Esophagus muscularis mucosa (tissue), 4 donors: Measurements from ENCODE around the gene CAMKK2. TPM values are rescaled to one million over a fixed set of nuclear protein-coding genes. Genes with fewer than 3 reads are reported as not detected.

ENCODE experiments used
- DNase-seq: peaks from one replicate; pipeline ENCODE4 v3.0.0-alpha.2; 2017; ENCODE audit errors: extremely low spot score
- H3K27ac ChIP-seq, 4 donors: fragments of 200-600 bp; sonication (generic); replicated peaks in 1 of 4; 1 replicate in 3 of 4; 2 replicates in 1 of 4; pipeline ENCODE4 v1.5.1; 2016 to 2019; ENCODE audit warnings: mild to moderate bottlenecking in 1 of 4
- H3K27me3 ChIP-seq, 4 donors: fragments of 200-600 bp; sonication (generic); one replicate each; pipeline versions ENCODE4 v1.5.1 to v1.6.0; 2016 to 2019
- H3K36me3 ChIP-seq, 4 donors: fragments of 200-600 bp; sonication (generic); one replicate each; pipeline ENCODE4 v1.5.1; 2016 to 2019
- H3K4me1 ChIP-seq, 4 donors: fragments of 200-600 bp; sonication (generic); one replicate each; pipeline ENCODE4 v1.5.1; 2016 to 2019
- H3K4me3 ChIP-seq, 4 donors: fragments of 200-600 bp; sonication (generic); 1 replicate in 2 of 4; 2 replicates in 2 of 4; pipeline ENCODE4 v1.5.1; 2016 to 2019; ENCODE audit warnings: mild to moderate bottlenecking in 4 of 4, moderate library complexity in 1 of 4
- H3K9me3 ChIP-seq, 4 donors: fragments of 200-600 bp; sonication (generic); 1 replicate in 3 of 4; 2 replicates in 1 of 4; pipeline ENCODE4 v1.5.1; 2016 to 2019
- EP300 ChIP-seq: sonication (generic); formaldehyde crosslinking; IDR thresholded peaks from one replicate; pipeline ENCODE4 v1.6.1; 2017; ENCODE audit warnings: antibody characterized with exemption
- POLR2A ChIP-seq: fragments of 450-650 bp; IDR thresholded peaks from one replicate; pipeline ENCODE4 v1.6.1; 2017; ENCODE audit warnings: antibody characterized with exemption, moderate library complexity, mild to moderate bottlenecking, low read depth
- POLR2AphosphoS5 ChIP-seq, 2 donors: sonication (generic); formaldehyde crosslinking; IDR thresholded peaks; one replicate each; pipeline ENCODE4 v1.6.1; 2017; ENCODE audit warnings: antibody characterized with exemption in 2 of 2
- WGBS: methylation state at CpG from one replicate; pipeline ENCODE4 v1.1.5; 2018; 5-methylcytosine and 5-hydroxymethylcytosine counted together
- intact Hi-C: fragments of 100-400 bp; cut with DNase I; formaldehyde crosslinking; loops from one replicate; pipeline ENCODE4 v1.15.1; 2023
- total RNA-seq, 4 donors: library from RNA; depleted of rRNA; stranded (reverse); fragments of >200 nt; gene quantifications; one replicate each; pipeline versions ENCODE4 v1.1.0 to v1.2.1, GENCODE V29; 2016
- TF ChIP-seq, protein P1 (sequence below), 3 experiments: fragments of 200-600 bp in 2 of 3; fragments of 450-650 bp in 1 of 3; sonication (generic) in 2 of 3; IDR thresholded peaks; one replicate each; pipeline ENCODE4 v1.5.1; 2017 to 2019; ENCODE audit warnings: antibody characterized with exemption in 3 of 3, mild to moderate bottlenecking in 2 of 3, moderate library complexity in 1 of 3

The CAMKK2 gene
- total RNA-seq, 4 donors from 2014 or later: 23.9 to 45.0 (median 37.4) TPM

DNA sequence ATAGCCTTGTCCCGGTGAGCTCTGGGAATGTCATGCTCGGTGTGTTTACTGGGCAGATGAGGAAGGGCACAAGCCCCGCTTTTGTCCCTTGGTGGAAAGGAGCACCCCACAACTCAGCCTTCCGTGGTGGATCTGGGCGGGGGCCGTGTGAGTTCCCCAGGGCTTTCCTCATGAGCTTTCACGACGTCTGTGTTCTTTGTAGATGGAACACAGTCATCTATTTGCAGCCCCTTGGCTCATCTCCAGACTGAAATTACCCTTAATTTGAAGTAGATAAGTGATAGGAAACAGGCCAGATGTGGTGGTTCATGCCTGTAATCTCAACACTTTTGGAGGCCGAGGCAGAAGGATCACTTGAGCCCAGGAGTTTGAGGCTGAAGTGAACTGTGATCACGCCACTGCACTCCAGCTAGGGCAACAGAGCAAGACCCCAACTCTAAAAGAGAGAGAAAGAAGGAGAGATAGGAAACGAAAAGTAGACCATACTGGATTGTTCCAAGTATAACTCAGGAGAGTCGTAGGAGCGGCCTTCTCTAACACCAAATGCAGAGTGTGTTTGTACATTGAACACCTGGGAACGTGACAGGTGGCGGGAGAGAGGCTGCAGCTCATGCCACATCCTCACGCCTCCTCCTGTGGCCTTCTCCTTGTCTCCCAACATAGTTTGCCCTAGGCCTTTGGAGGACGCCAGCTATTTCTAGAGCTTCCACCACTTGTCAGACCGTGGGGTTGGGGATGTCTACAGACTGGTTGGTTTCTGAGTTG lies 77.7 kb downstream of the CAMKK2 start:
- Histone ChIP-seq H3K4me1 (peaks cover 5 to 12% (median 9%) of the 10 kb centered on the region in 4 donors), H3K27ac (no peak overlapping the region), H3K36me3 (peaks cover 8 to 66% (median 44%) of the 10 kb centered on the region in 4 donors), H3K9me3 (no peaks in the 10 kb centered on the region), H3K27me3 (no peaks in the 10 kb centered on the region), H3K4me3 (no peak overlapping the region)
- 90% methylated on average over 18 of the region's 18 CpGs for WGBS
- no peak for DNase-seq
- TF ChIP-seq POLR2A (no peak), EP300 (no peak), POLR2AphosphoS5 (IDR thresholded peaks at IDR 0.05) (no peak)
- TF ChIP-seq, protein P1, sequence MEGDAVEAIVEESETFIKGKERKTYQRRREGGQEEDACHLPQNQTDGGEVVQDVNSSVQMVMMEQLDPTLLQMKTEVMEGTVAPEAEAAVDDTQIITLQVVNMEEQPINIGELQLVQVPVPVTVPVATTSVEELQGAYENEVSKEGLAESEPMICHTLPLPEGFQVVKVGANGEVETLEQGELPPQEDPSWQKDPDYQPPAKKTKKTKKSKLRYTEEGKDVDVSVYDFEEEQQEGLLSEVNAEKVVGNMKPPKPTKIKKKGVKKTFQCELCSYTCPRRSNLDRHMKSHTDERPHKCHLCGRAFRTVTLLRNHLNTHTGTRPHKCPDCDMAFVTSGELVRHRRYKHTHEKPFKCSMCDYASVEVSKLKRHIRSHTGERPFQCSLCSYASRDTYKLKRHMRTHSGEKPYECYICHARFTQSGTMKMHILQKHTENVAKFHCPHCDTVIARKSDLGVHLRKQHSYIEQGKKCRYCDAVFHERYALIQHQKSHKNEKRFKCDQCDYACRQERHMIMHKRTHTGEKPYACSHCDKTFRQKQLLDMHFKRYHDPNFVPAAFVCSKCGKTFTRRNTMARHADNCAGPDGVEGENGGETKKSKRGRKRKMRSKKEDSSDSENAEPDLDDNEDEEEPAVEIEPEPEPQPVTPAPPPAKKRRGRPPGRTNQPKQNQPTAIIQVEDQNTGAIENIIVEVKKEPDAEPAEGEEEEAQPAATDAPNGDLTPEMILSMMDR (IDR thresholded peaks at IDR 0.05): no peak
- intact Hi-C loops: no loop called here

DNA sequence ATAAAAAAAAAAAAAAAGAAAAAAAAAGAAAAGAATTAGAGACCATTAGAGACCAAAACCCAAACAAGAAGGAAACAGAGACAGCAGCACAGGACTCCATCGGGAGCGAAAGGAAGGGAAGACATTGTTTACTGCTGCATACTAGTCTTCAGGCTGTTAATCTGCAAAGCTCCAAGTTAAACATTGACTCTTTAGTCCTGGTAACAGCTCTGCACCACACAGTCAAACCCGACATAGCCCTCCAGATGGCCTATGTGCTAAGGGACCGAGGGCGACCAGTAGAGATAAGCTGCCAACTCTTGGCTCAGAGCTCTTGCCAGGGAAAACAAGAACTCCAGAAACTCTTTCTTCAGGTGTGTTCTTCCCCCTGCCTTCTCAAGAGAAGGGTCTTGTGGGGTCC lies 78.7 kb downstream of the CAMKK2 start:
- TF ChIP-seq EP300: no peak
- no peak for DNase-seq
- H3K4me3 ChIP-seq: no peak overlapping the region
- no peak overlapping the region for H3K27ac ChIP-seq
- intact Hi-C loops: no loop called here
- H3K27me3 ChIP-seq: no peaks in the 10 kb centered on the region
- WGBS: 82% methylated on average over 3 of the region's 5 CpGs
- H3K36me3 ChIP-seq: peaks cover 5 to 55% (median 34%) of the 10 kb centered on the region in 4 donors
- peaks cover 5 to 12% (median 9%) of the 10 kb centered on the region in 4 donors for H3K4me1 ChIP-seq
- no peaks in the 10 kb centered on the region for H3K9me3 ChIP-seq

DNA sequence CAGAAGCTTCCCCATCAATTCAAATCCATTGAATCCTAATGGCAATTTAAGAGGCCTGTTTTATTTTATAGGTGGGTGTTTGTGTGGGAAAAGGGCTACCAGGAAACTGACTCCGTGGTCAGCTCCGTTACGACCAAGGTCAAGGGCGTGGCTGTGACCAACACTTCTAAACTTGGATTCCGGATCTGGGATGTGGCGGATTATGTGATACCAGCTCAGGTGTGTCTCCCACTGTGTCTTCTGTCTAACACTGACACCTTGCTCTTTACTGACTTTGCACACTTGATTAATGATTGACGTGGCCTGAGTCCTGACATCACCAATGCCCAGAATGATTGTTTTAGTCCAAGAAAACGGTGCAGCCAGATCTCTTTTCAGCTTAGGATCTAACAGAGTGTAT lies 79.4 kb downstream of the CAMKK2 start:
- no peak overlapping the region for H3K27ac ChIP-seq
- DNase-seq: no peak
- TF ChIP-seq EP300 (no peak), POLR2AphosphoS5 (IDR thresholded peaks at IDR 0.05) (no peak), POLR2A (no peak)
- TF ChIP-seq, protein P1 (IDR thresholded peaks at IDR 0.05): no peak
- H3K9me3 ChIP-seq: no peaks in the 10 kb centered on the region
- 91% methylated on average over 8 of the region's 8 CpGs for WGBS
- peaks cover 5 to 48% (median 29%) of the 10 kb centered on the region in 4 donors for H3K36me3 ChIP-seq
- H3K4me1 ChIP-seq: peaks cover 5 to 13% (median 9%) of the 10 kb centered on the region in 4 donors
- no peaks in the 10 kb centered on the region for H3K27me3 ChIP-seq
- no peak overlapping the region for H3K4me3 ChIP-seq
- intact Hi-C loops: no loop called here

DNA sequence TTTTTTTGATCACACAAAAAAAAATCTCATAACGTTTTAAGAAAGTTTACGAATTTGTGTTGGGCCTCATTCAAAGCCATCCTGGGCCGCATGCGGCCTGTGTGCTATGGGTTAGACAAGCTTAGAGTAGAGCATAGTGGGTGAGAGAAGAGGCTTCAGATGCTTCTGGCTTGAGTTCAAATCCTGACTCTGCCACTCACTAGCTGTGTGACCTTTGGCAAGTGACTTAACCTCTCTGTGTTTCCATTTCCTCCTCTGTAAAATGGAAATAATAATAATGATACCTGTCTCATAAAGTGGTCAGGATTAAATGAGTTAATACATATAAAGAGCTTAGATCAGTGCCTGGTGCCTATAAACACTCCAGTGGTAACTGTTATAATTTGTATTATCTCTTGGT lies 80.4 kb downstream of the CAMKK2 start:
- no peak for DNase-seq
- H3K9me3 ChIP-seq: no peaks in the 10 kb centered on the region
- intact Hi-C loops: no loop called here
- no peaks in the 10 kb centered on the region for H3K27me3 ChIP-seq
- H3K4me1 ChIP-seq: peaks cover 11 to 23% (median 13%) of the 10 kb centered on the region in 4 donors
- 91% methylated on average over 4 of the region's 4 CpGs for WGBS
- H3K27ac ChIP-seq: no peak overlapping the region
- H3K36me3 ChIP-seq: peaks cover 5 to 39% (median 25%) of the 10 kb centered on the region in 4 donors
- H3K4me3 ChIP-seq: no peak overlapping the region
- no peak for TF ChIP-seq EP300
- TF ChIP-seq, protein P1 (IDR thresholded peaks at IDR 0.05): no peak
- TF ChIP-seq POLR2A: no peak
- TF ChIP-seq POLR2AphosphoS5 (IDR thresholded peaks at IDR 0.05): no peak

DNA sequence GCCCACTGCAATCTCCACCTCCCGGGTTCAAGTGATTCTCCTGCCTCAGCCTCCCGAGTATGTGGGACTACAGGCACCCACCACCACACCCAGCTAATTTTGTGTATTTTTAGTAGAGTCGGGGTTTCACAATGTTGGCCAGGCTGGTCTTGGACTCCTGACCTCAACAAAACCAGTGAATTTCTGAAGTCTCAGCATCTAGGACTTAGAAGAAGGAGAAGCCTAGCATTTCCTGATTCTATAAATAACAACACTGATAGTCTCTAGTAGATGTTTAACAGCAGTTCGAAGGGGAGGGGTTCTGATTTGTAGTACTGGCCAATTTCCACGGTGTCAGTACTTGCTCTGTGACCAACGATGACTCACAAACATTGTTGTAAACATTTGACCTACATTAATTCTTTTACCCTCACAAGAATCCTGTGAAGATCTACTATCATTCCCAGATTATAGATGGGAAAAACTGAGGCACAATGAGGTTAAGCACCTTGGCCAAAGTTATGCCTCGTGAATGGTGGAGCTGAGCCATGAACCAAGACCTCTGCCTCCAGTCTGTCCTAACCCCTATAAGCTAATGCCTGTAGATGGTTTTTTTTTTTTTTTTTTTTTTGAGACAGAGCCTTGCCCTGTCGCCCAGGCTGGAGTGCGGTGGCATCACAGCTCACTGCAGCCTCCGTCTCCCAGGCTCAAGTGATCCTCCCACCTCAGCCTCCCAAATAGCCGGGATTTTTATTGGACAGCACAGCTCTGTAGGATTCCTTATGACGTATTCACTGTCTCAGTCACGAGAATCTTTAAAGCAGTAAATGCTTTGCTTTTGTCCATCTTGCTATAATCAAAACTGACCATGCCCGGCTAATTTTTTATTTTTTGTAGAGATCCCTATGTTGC lies 81.4 kb downstream of the CAMKK2 start:
- no peak for TF ChIP-seq EP300
- TF ChIP-seq POLR2AphosphoS5 (IDR thresholded peaks at IDR 0.05): no peak
- TF ChIP-seq POLR2A: no peak
- TF ChIP-seq, protein P1 (IDR thresholded peaks at IDR 0.05): no peak
- DNase-seq: no peak
- intact Hi-C loops: no loop called here
- Histone ChIP-seq H3K27me3 (no peaks in the 10 kb centered on the region), H3K36me3 (peaks cover 5 to 30% (median 22%) of the 10 kb centered on the region in 4 donors), H3K27ac (peak overlapping the region; percentile 37 to 56 (median 43)), H3K9me3 (no peaks in the 10 kb centered on the region), H3K4me1 (peaks cover 18 to 31% (median 19%) of the 10 kb centered on the region in 4 donors), H3K4me3 (no peak overlapping the region)
- WGBS: 68% methylated on average over 12 of the region's 14 CpGs
